ENCODE results near the gene PARVG. TPM values are rescaled to one million over a fixed set of nuclear protein-coding genes. Genes with fewer than 3 reads are reported as not detected.

PARVG gene
- total and polyA plus RNA-seq, 2 of the 13 experiments (the other 11 are each of a cell fraction or from before 2014, with no cell fraction given) = not detected

DNA sequence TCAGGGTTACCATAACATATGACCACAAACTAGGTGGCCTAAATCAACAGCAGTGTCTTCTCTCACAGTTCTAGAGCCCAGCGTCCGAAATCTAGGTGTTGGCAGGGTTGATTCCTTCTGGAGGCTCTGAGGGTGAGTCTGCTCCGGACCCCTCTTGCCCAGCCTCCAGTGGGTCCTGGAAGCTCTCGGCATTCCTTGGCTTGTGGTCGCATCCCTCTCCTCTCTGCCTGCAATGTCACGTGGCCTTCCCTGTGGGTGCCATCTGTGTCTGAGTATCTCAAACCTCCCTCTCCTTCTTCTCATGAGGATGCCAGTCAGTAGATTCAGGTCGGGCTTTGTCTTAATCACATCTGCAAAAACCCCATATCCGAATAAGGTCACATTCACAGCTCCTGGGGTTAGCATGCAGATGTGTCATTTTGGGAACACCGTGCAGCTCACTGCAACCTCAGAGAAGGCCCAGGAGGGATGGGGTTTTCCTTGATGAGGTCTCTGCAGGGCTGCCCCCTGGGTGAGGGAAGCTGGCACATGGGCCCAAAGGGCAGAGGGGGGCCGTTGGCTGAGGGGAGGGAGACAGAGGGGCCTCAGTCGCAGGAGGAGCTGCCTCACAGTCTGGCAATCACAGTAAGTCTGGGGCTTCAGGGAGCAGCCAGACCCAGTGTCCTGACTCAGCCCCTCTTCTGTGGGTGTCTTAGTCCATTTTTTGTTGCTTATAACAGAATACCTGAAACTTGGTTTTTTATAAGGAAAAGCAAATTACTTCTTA lies 41.2 kb downstream of the PARVG start:
- in situ Hi-C loops (cut with HindIII; ENCODE audit: extremely low pct_ligation_motif_present, low pct_unique_long_range_greater_than_20kb) = no loop called here
- Histone ChIP-seq H3K9ac (ENCODE audit: insufficient read depth, low read depth, low read length) (no peak overlapping the region), H3K27me3 (ENCODE audit: control insufficient read depth in 1 of 2, insufficient read depth in 2 of 2, low read length in 2 of 2) (peaks cover 0 to 6% of the 10 kb centered on the region in 2 experiments; a peak in 2 of 5 replicates), H3K4me2 (ENCODE audit: low read depth, low read length) (no peak overlapping the region), H3K79me2 (ENCODE audit: insufficient read depth, low read length) (no peaks in the 10 kb centered on the region), H3K4me3 (replicated peaks in 1 of 3; ENCODE audit: insufficient read depth in 1 of 3, low read depth in 2 of 3, low read length in 3 of 3) (no peak overlapping the region), H3K9me3 (ENCODE audit: low read length) (no peaks in the 10 kb centered on the region), H4K20me1 (ENCODE audit: insufficient read depth, low read length) (no peaks in the 10 kb centered on the region), H3K36me3 (replicated peaks in 1 of 2; ENCODE audit: control insufficient read depth in 1 of 2, insufficient read depth in 2 of 2, low read length in 2 of 2) (no peaks in the 10 kb centered on the region), H3K4me1 (ENCODE audit: insufficient read depth, low read length) (no peaks in the 10 kb centered on the region), H3K27ac (ENCODE audit: extremely low read length, insufficient read depth, low read length) (no peak overlapping the region), H2AFZ (ENCODE audit: low read length) (no peak overlapping the region)
- DNase-seq (ENCODE audit: low spot score) (no peak), ATAC-seq (no peak), FAIRE-seq (no peak)
- no TSS peak for BruUV-seq (replicated peaks)
- intact Hi-C loops (cut with micrococcal nuclease; ENCODE audit: unreplicated experiment) = no loop called here
- POLR2A ChIA-PET = no interaction called here
- TF ChIP-seq ZNF615 (CRISPR knock-in tag; IDR thresholded peaks at IDR 0.05; ENCODE audit: borderline replicate concordance) = no peak
- TF ChIP-seq NR2F6 (IDR thresholded peaks at IDR 0.05) = no peak
- TF ChIP-seq NR2F6 (CRISPR knock-in tag; IDR thresholded peaks at IDR 0.05) = no peak
- no peak for TF ChIP-seq YY1 (IDR thresholded peaks at IDR 0.05; ENCODE audit: insufficient read depth, insufficient replicate concordance, low read depth, low read length)
- no peak for TF ChIP-seq DR1 (CRISPR knock-in tag; IDR thresholded peaks at IDR 0.05)
- no peak for TF ChIP-seq ZBTB1 (CRISPR knock-in tag; IDR thresholded peaks at IDR 0.05; ENCODE audit: borderline replicate concordance)
- no peak for TF ChIP-seq ZFP36L2 (CRISPR knock-in tag; IDR thresholded peaks at IDR 0.05)
- TF ChIP-seq, protein P1, sequence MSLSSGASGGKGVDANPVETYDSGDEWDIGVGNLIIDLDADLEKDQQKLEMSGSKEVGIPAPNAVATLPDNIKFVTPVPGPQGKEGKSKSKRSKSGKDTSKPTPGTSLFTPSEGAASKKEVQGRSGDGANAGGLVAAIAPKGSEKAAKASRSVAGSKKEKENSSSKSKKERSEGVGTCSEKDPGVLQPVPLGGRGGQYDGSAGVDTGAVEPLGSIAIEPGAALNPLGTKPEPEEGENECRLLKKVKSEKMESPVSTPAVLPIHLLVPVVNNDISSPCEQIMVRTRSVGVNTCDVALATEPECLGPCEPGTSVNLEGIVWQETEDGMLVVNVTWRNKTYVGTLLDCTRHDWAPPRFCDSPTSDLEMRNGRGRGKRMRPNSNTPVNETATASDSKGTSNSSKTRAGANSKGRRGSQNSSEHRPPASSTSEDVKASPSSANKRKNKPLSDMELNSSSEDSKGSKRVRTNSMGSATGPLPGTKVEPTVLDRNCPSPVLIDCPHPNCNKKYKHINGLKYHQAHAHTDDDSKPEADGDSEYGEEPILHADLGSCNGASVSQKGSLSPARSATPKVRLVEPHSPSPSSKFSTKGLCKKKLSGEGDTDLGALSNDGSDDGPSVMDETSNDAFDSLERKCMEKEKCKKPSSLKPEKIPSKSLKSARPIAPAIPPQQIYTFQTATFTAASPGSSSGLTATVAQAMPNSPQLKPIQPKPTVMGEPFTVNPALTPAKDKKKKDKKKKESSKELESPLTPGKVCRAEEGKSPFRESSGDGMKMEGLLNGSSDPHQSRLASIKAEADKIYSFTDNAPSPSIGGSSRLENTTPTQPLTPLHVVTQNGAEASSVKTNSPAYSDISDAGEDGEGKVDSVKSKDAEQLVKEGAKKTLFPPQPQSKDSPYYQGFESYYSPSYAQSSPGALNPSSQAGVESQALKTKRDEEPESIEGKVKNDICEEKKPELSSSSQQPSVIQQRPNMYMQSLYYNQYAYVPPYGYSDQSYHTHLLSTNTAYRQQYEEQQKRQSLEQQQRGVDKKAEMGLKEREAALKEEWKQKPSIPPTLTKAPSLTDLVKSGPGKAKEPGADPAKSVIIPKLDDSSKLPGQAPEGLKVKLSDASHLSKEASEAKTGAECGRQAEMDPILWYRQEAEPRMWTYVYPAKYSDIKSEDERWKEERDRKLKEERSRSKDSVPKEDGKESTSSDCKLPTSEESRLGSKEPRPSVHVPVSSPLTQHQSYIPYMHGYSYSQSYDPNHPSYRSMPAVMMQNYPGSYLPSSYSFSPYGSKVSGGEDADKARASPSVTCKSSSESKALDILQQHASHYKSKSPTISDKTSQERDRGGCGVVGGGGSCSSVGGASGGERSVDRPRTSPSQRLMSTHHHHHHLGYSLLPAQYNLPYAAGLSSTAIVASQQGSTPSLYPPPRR (CRISPR knock-in tag; IDR thresholded peaks at IDR 0.05; ENCODE audit: borderline replicate concordance) = no peak
- no peak for TF ChIP-seq ZNF354B (CRISPR knock-in tag; IDR thresholded peaks at IDR 0.05)
- TF ChIP-seq, protein P2, sequence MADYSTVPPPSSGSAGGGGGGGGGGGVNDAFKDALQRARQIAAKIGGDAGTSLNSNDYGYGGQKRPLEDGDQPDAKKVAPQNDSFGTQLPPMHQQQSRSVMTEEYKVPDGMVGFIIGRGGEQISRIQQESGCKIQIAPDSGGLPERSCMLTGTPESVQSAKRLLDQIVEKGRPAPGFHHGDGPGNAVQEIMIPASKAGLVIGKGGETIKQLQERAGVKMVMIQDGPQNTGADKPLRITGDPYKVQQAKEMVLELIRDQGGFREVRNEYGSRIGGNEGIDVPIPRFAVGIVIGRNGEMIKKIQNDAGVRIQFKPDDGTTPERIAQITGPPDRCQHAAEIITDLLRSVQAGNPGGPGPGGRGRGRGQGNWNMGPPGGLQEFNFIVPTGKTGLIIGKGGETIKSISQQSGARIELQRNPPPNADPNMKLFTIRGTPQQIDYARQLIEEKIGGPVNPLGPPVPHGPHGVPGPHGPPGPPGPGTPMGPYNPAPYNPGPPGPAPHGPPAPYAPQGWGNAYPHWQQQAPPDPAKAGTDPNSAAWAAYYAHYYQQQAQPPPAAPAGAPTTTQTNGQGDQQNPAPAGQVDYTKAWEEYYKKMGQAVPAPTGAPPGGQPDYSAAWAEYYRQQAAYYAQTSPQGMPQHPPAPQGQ (CRISPR knock-in tag; IDR thresholded peaks at IDR 0.05; ENCODE audit: borderline replicate concordance) = no peak
- 25% methylated on average over 4 of the region's 11 CpGs for WGBS (ENCODE audit: low lambda C conversion rate)
- CTCF ChIA-PET (ENCODE audit: low intra/inter-chr PET ratio, low total read pairs) = no interaction called here
